Uterus (tissue), 2 donors: ENCODE measurements around the gene ADO.

ENCODE experiments used
- CTCF ChIP-seq, 4 experiments: fragments of 200-600 bp in 2 of 4; fragments of 450-650 bp in 2 of 4; sonication (generic) in 2 of 4; IDR thresholded peaks; one replicate each; pipeline ENCODE4 v1.5.1; 2016 to 2019; ENCODE audit warnings: antibody characterized with exemption in 4 of 4, mild to moderate bottlenecking in 2 of 4, moderate library complexity in 1 of 4
- POLR2A ChIP-seq, 2 donors: fragments of 450-650 bp; IDR thresholded peaks; one replicate each; pipeline ENCODE4 v1.6.1; 2016; ENCODE audit warnings: antibody characterized with exemption in 2 of 2, mild to moderate bottlenecking in 1 of 2, moderate library complexity in 1 of 2

- no peak for TF ChIP-seq CTCF (IDR thresholded peaks at IDR 0.05)
- TF ChIP-seq POLR2A (IDR thresholded peaks at IDR 0.05): no peak
These were observed 26.2 kb downstream of the ADO start for GRCh38 chr10:62830679-62831078.
